Measurements from ENCODE around the gene CHRND.

DNA sequence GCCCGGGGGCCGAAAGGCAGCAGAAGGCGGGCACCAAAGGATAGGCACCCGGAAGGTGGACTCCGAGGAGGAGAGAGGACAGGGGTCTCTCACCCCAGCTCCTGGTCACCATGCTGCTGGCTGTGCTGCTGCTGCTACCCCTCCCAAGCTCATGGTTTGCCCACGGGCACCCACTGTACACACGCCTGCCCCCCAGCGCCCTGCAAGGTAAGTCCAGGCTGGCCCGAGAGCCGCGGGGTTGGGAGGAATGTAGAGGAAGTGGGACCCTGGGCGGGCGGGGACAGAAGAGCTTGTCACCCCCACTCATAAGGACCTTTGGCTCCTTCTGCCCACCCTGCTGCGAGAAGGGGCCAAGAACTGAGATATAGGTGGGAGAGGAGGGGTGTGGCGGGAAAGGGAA, 5.5 kb upstream of the CHRND start:
- TF ChIP-seq CTCF (IDR thresholded peaks at IDR 0.05), result no peak
- TF ChIP-seq POLR2A (IDR thresholded peaks at IDR 0.05), result no peak
